Keratinocyte (primary cell): ENCODE data around the gene LZTR1. TPM values are rescaled to one million over a fixed set of nuclear protein-coding genes. Genes with fewer than 3 reads are reported as not detected.

Source experiments
- DNase-seq: peaks from one replicate; pipeline ENCODE4 v3.0.0-alpha.2; 2011; ENCODE audit warnings: low read depth, missing footprints, low spot score
- FAIRE-seq: peaks from 2 replicates; lab custom pipeline; 2011; peaks lifted over from hg19 to GRCh38; lab: Jason Lieb, UNC
- H2AFZ ChIP-seq: 2 replicates; pipeline ENCODE4 v1.6.0; 2012; ENCODE audit warnings: low read length, control low read depth, inconsistent platforms; ENCODE audit not compliant: control insufficient read depth
- H3K27ac ChIP-seq: 2 replicates; pipeline ENCODE4 v1.5.1; 2011; ENCODE audit warnings: low read length; ENCODE audit not compliant: control insufficient read depth, insufficient read depth
- H3K27me3 ChIP-seq: 3 replicates; pipeline ENCODE4 v1.6.0; 2011; ENCODE audit warnings: low read length; ENCODE audit not compliant: control insufficient read depth, insufficient read depth; ENCODE audit errors: extremely low read depth
- H3K36me3 ChIP-seq, 2 experiments: 2 replicates in 1 of 2; 3 replicates in 1 of 2; pipeline ENCODE4 v1.5.1; 2011; ENCODE audit warnings: low read length in 2 of 2, mild to moderate bottlenecking in 1 of 2; ENCODE audit not compliant: control insufficient read depth in 2 of 2, insufficient read depth in 2 of 2; ENCODE audit errors: extremely low read depth in 1 of 2
- H3K4me1 ChIP-seq: 3 replicates; pipeline ENCODE4 v1.5.1; 2011; ENCODE audit warnings: low read length; ENCODE audit not compliant: control insufficient read depth, insufficient read depth; ENCODE audit errors: extremely low read depth
- H3K4me2 ChIP-seq: 3 replicates; pipeline ENCODE4 v1.6.0; 2011; ENCODE audit warnings: low read depth, low read length; ENCODE audit not compliant: control insufficient read depth, insufficient read depth; ENCODE audit errors: extremely low read depth
- H3K4me3 ChIP-seq, 3 experiments: fragments of 200-600 bp in 1 of 3; sonication (generic) in 1 of 3; 2 replicates in 2 of 3; 3 replicates in 1 of 3; pipeline ENCODE4 v1.5.1; 2011 to 2016; ENCODE audit warnings: low read length in 3 of 3, mild to moderate bottlenecking in 3 of 3, control low read depth in 2 of 3, inconsistent platforms in 1 of 3, low read depth in 1 of 3, mixed read lengths in 1 of 3, mixed run types in 1 of 3, moderate library complexity in 1 of 3; ENCODE audit not compliant: control insufficient read depth in 2 of 3, insufficient read depth in 2 of 3; ENCODE audit errors: extremely low read depth in 1 of 3
- H3K79me2 ChIP-seq: 2 replicates; pipeline ENCODE4 v1.6.0; 2012; ENCODE audit warnings: low read length; ENCODE audit not compliant: control insufficient read depth, insufficient read depth
- H3K9ac ChIP-seq: 3 replicates; pipeline ENCODE4 v1.6.0; 2011; ENCODE audit warnings: low read length; ENCODE audit not compliant: control insufficient read depth, insufficient read depth; ENCODE audit errors: extremely low read depth
- H3K9me1 ChIP-seq: 3 replicates; pipeline ENCODE4 v1.6.0; 2011; ENCODE audit warnings: low read length; ENCODE audit not compliant: control insufficient read depth, insufficient read depth; ENCODE audit errors: extremely low read depth
- H3K9me3 ChIP-seq: 2 replicates; pipeline ENCODE4 v1.5.1; 2012; ENCODE audit warnings: low read depth, low read length; ENCODE audit not compliant: control insufficient read depth
- H4K20me1 ChIP-seq: 3 replicates; pipeline ENCODE4 v1.6.0; 2011; ENCODE audit warnings: low read length; ENCODE audit not compliant: control insufficient read depth, insufficient read depth; ENCODE audit errors: extremely low read depth
- EZH2 ChIP-seq: IDR thresholded peaks from one replicate; pipeline ENCODE4 v1.6.1; 2012; ENCODE audit warnings: inconsistent platforms, mild to moderate bottlenecking, low read length, moderate library complexity
- dilution Hi-C: fragments of 300-500 bp; cut with MboI; formaldehyde crosslinking; loops from one replicate; pipeline ENCODE4 v1.7.0; 2020; ENCODE audit warnings: low sequenced_read_pairs; ENCODE audit not compliant: extremely low pct_ligation_motif_present
- polyA plus RNA-seq, 5 experiments: library from polyadenylated mRNA; depleted of rRNA in 3 of 5; stranded (reverse) in 3 of 5; stranded (forward) in 1 of 5; unstranded in 1 of 5; fragments of >200 nt; gene quantifications; 1 replicate in 1 of 5; 2 replicates in 3 of 5; 3 replicates in 1 of 5; pipeline versions ENCODE4 v1.2.1 to v1.2.3, GENCODE V29; 2011 to 2012; ENCODE audit warnings: missing spikeins in 2 of 5, low read depth in 1 of 5, low replicate concordance in 1 of 5
- TF ChIP-seq, protein P1 (sequence below), 3 experiments: IDR thresholded peaks in 1 of 3; conservative IDR thresholded peaks in 1 of 3; optimal IDR thresholded peaks in 1 of 3; 2 replicates in 2 of 3; 3 replicates in 1 of 3; pipeline versions ENCODE3 to v1.5.1; 2011; ENCODE audit warnings: low read length in 3 of 3, mild to moderate bottlenecking in 3 of 3, moderate library complexity in 2 of 3, control low read depth in 1 of 3, inconsistent platforms in 1 of 3; ENCODE audit not compliant: insufficient read depth in 2 of 3; ENCODE audit errors: extremely low read depth in 1 of 3

Gene LZTR1
- polyA plus RNA-seq, 1 donor (not counting 4 experiments of a cell fraction or from before 2014, with no cell fraction given), result 37.0 TPM

DNA sequence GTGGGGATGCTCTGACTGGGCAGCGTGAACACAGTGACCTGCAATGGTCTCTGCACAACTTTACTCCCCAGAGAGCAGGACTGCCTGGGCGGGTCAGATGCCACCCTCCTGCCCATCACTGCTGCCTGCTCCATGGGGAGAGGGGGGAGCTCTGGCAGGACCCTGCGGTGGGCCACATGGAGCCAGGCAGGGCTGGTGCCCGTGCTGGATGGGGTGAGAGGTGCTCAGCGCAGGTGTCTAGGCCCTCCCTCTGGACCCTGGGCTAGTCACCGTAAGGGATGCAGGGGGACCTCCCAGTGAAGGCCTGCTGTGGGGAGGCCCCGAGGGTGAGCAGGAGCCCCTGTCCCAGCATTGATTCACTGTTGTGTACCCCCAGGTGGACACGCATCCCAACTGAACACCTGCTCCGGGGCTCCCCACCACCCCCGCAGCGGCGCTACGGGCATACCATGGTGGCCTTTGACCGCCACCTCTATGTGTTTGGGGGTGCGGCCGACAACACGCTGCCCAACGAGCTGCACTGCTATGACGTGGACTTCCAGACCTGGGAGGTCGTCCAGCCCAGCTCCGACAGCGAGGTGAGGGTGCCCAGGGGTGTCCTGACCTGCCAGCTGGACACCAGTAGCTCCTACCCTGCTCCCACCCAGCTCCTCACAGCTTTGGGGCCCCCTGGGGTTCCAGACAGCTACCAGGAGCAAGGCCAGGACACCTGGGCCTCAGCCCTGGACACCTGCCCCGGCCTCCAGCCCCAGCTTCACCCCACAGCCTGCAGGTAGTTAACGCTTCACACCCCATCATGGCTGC is 9.4 kb downstream of the LZTR1 start:
- no peak overlapping the region for H2AFZ ChIP-seq
- no peaks in the 10 kb centered on the region for H3K27me3 ChIP-seq
- no peak overlapping the region for H3K4me2 ChIP-seq
- no peak for FAIRE-seq
- no peaks in the 10 kb centered on the region for H3K9me1 ChIP-seq
- H3K4me3 ChIP-seq, result no peak overlapping the region
- H3K9ac ChIP-seq, result no peak overlapping the region
- H3K27ac ChIP-seq, result no peak overlapping the region
- no peaks in the 10 kb centered on the region for H3K4me1 ChIP-seq
- DNase-seq, result no peak
- no peak for TF ChIP-seq EZH2
- TF ChIP-seq, protein P1, sequence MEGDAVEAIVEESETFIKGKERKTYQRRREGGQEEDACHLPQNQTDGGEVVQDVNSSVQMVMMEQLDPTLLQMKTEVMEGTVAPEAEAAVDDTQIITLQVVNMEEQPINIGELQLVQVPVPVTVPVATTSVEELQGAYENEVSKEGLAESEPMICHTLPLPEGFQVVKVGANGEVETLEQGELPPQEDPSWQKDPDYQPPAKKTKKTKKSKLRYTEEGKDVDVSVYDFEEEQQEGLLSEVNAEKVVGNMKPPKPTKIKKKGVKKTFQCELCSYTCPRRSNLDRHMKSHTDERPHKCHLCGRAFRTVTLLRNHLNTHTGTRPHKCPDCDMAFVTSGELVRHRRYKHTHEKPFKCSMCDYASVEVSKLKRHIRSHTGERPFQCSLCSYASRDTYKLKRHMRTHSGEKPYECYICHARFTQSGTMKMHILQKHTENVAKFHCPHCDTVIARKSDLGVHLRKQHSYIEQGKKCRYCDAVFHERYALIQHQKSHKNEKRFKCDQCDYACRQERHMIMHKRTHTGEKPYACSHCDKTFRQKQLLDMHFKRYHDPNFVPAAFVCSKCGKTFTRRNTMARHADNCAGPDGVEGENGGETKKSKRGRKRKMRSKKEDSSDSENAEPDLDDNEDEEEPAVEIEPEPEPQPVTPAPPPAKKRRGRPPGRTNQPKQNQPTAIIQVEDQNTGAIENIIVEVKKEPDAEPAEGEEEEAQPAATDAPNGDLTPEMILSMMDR (optimal IDR thresholded peaks at IDR 0.05 in 1 of 3, IDR thresholded peaks at IDR 0.05 in 1 of 3, conservative IDR thresholded peaks at IDR 0.05 in 1 of 3; ENCODE audit: extremely low read depth in 1 of 3, insufficient read depth in 2 of 3, low read length in 3 of 3), result no peak
- H3K9me3 ChIP-seq, result no peaks in the 10 kb centered on the region
- no peaks in the 10 kb centered on the region for H3K79me2 ChIP-seq
- dilution Hi-C loops, result no loop called here
- H4K20me1 ChIP-seq, result no peaks in the 10 kb centered on the region
- H3K36me3 ChIP-seq, result peaks cover 26 to 51% of the 10 kb centered on the region in 2 experiments

DNA sequence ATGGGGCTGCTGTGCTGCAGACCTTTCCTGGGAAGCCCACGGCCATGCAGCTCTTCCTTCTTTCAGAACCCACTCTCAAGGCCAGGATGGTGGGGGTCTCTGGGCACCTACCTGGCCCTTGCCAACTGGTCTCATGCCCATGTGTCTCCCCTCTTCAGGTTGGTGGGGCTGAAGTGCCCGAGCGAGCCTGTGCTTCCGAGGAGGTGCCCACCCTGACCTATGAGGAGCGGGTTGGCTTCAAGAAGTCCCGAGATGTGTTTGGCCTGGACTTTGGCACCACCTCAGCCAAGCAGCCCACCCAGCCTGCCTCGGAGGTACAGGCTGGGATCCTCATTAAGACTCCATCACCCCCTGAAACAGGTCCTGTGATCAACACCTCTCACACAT is 10.0 kb downstream of the LZTR1 start:
- H2AFZ ChIP-seq, result no peak overlapping the region

More for the DNA sequence above, 10.0 kb downstream of the LZTR1 start:
- H3K27me3 ChIP-seq, result no peaks in the 10 kb centered on the region
- DNase-seq (no peak), FAIRE-seq (no peak)
- no peak overlapping the region for H3K4me3 ChIP-seq
- dilution Hi-C loops, result no loop called here
- H3K4me1 ChIP-seq, result no peaks in the 10 kb centered on the region
- H3K9ac ChIP-seq, result no peak overlapping the region
- no peaks in the 10 kb centered on the region for H3K9me1 ChIP-seq
- H3K9me3 ChIP-seq, result no peaks in the 10 kb centered on the region
- no peaks in the 10 kb centered on the region for H3K79me2 ChIP-seq
- H3K36me3 ChIP-seq, result peaks cover 26 to 52% of the 10 kb centered on the region in 2 experiments
- no peak overlapping the region for H3K4me2 ChIP-seq
- no peak overlapping the region for H3K27ac ChIP-seq
- no peak for TF ChIP-seq EZH2
- TF ChIP-seq, protein P1 (optimal IDR thresholded peaks at IDR 0.05 in 1 of 3, IDR thresholded peaks at IDR 0.05 in 1 of 3, conservative IDR thresholded peaks at IDR 0.05 in 1 of 3; ENCODE audit: extremely low read depth in 1 of 3, insufficient read depth in 2 of 3, low read length in 3 of 3), result no peak
- H4K20me1 ChIP-seq, result no peaks in the 10 kb centered on the region
